NCI-H460 (cell line): Measurements from ENCODE around the gene SH3BGRL. TPM values are rescaled to one million over a fixed set of nuclear protein-coding genes. Genes with fewer than 3 reads are reported as not detected.
"Not testable (repeated sequence)": the region's sequence is repeated elsewhere in the genome, so short reads cannot be mapped to it uniquely, and the experiment has no call there.

Experiments
- DNase-seq: peaks from one replicate; pipeline ENCODE4 v3.0.0-alpha.2; 2016; ENCODE audit warnings: low read depth; ENCODE audit errors: extremely low read depth
- total RNA-seq: library from RNA; depleted of rRNA; stranded (reverse); fragments of >200 nt; shearing (Covaris generic); gene quantifications from 2 replicates; pipeline ENCODE4 v1.2.3, GENCODE V29; 2014

Gene SH3BGRL
- total RNA-seq, 1 experiment from 2014 or later = 77.1 TPM

GRCh38 chrX:81259020-81259713, 57.3 kb downstream of the SH3BGRL start:
- no peak for DNase-seq

GRCh38 chrX:81259714-81260395, 58.0 kb downstream of the SH3BGRL start:
- DNase-seq = no peak

GRCh38 chrX:81261576-81261975, 59.7 kb downstream of the SH3BGRL start:
- no peak for DNase-seq

- DNase-seq = no peak
Measured at GRCh38 chrX:81263059-81263458, 61.2 kb downstream of the SH3BGRL start.

- DNase-seq = no peak
Measured at GRCh38 chrX:81278616-81279015, 76.7 kb downstream of the SH3BGRL start.

GRCh38 chrX:81280148-81280547, 78.2 kb downstream of the SH3BGRL start:
- DNase-seq = no peak

GRCh38 chrX:81286075-81286474, 84.2 kb downstream of the SH3BGRL start:
- DNase-seq = no peak

- DNase-seq = no peak
Measured at GRCh38 chrX:81286608-81287007, 84.7 kb downstream of the SH3BGRL start.

- DNase-seq = no peak
Measured at GRCh38 chrX:81291996-81292395, 90.1 kb downstream of the SH3BGRL start.

- DNase-seq = no peak
Measured at GRCh38 chrX:81294101-81294500, 92.2 kb downstream of the SH3BGRL start.

GRCh38 chrX:81301877-81302276, 100.0 kb downstream of the SH3BGRL start:
- no peak for DNase-seq

GRCh38 chrX:81304563-81304962, 102.7 kb downstream of the SH3BGRL start:
- DNase-seq = no peak

- DNase-seq = no peak
Measured at GRCh38 chrX:81305240-81305639, 103.3 kb downstream of the SH3BGRL start.

- DNase-seq = no peak
Measured at GRCh38 chrX:81308086-81308829, 106.4 kb downstream of the SH3BGRL start.

- no peak for DNase-seq
Measured at GRCh38 chrX:81316163-81316562, 114.3 kb downstream of the SH3BGRL start.

GRCh38 chrX:81331653-81332052, 129.8 kb downstream of the SH3BGRL start:
- DNase-seq = not testable (repeated sequence)

GRCh38 chrX:81336455-81337152, 134.7 kb downstream of the SH3BGRL start:
- DNase-seq = no peak

GRCh38 chrX:81337805-81338204, 135.9 kb downstream of the SH3BGRL start:
- DNase-seq = no peak

GRCh38 chrX:81338924-81339323, 137.0 kb downstream of the SH3BGRL start:
- no peak for DNase-seq

- DNase-seq = not testable (repeated sequence)
Measured at GRCh38 chrX:81345296-81345695, 143.4 kb downstream of the SH3BGRL start.
